Memory B cell (primary cell): ENCODE results near the gene ZNF630.
"Not testable (repeated sequence)": the region's sequence is repeated elsewhere in the genome, so short reads cannot be mapped to it uniquely, and the experiment has no call there.

ENCODE experiments used
- ATAC-seq: fragments of 150-1000 bp; cut with Tn5 transposase; 2 replicates; pipeline ENCODE4 v1.10.0; 2021; ENCODE audit warnings: low read depth, mild to moderate bottlenecking, moderate library complexity
- DNase-seq, 2 donors: peaks; one replicate each; pipeline ENCODE4 v3.0.0; 2022; ENCODE audit warnings: low spot score in 2 of 2
- H3K27ac Mint-ChIP-seq: one replicate; pipeline ENCODE4 v1.8.0; 2022; ENCODE audit warnings: mild to moderate bottlenecking, moderate library complexity, mixed read lengths
- H3K27me3 Mint-ChIP-seq: one replicate; pipeline ENCODE4 v1.8.0; 2022; ENCODE audit warnings: mixed read lengths
- H3K36me3 Mint-ChIP-seq: one replicate; pipeline ENCODE4 v1.8.0; 2022; ENCODE audit warnings: mild to moderate bottlenecking, mixed read lengths
- H3K4me1 Mint-ChIP-seq: one replicate; pipeline ENCODE4 v1.8.0; 2022; ENCODE audit warnings: mixed read lengths
- H3K4me3 Mint-ChIP-seq: one replicate; pipeline ENCODE4 v1.8.0; 2022; ENCODE audit warnings: mild to moderate bottlenecking, moderate library complexity, mixed read lengths
- H3K9me3 Mint-ChIP-seq: one replicate; pipeline ENCODE4 v1.8.0; 2022; ENCODE audit warnings: mixed read lengths

ZNF630 gene

GRCh38 chrX:48071064-48071985, at the start of gene ZNF630:
Gene ZNF630, minus strand, starts transcription at chrX:48071640. Its CDS starts 4,754 bp downstream, at chrX:48066886.
- Mint-ChIP-seq H3K4me1 (peaks cover 14% of the 10 kb centered on the region), H3K27me3 (no peaks in the 10 kb centered on the region), H3K27ac (peak within 1 kb of the TSS; percentile 91), H3K36me3 (peaks cover 2% of the 10 kb centered on the region), H3K4me3 (peak within 1 kb of the TSS; percentile 96), H3K9me3 (peaks cover 2% of the 10 kb centered on the region)
- DNase-seq (peak; percentile 39 to 42), ATAC-seq (peak; percentile 91)

GRCh38 chrX:48107717-48108116, 36.3 kb upstream of the ZNF630 start:
- Mint-ChIP-seq H3K27ac (no peak overlapping the region), H3K9me3 (no peaks in the 10 kb centered on the region), H3K4me3 (no peak overlapping the region), H3K4me1 (peaks cover 2% of the 10 kb centered on the region), H3K27me3 (no peaks in the 10 kb centered on the region), H3K36me3 (no peaks in the 10 kb centered on the region)
- ATAC-seq: no peak
- DNase-seq: no peak

GRCh38 chrX:48102874-48103374, 31.5 kb upstream of the ZNF630 start:
- H3K36me3 Mint-ChIP-seq: no peaks in the 10 kb centered on the region
- no peak overlapping the region for H3K27ac Mint-ChIP-seq
- H3K27me3 Mint-ChIP-seq: no peaks in the 10 kb centered on the region
- peaks cover 2% of the 10 kb centered on the region for H3K9me3 Mint-ChIP-seq
- DNase-seq (no peak), ATAC-seq (no peak)
- peaks cover 2% of the 10 kb centered on the region for H3K4me1 Mint-ChIP-seq
- no peak overlapping the region for H3K4me3 Mint-ChIP-seq

GRCh38 chrX:48101443-48101842, 30.0 kb upstream of the ZNF630 start:
- no peak for DNase-seq
- peaks cover 2% of the 10 kb centered on the region for H3K9me3 Mint-ChIP-seq
- H3K27me3 Mint-ChIP-seq: no peaks in the 10 kb centered on the region
- H3K27ac Mint-ChIP-seq: no peak overlapping the region
- ATAC-seq: no peak
- H3K4me1 Mint-ChIP-seq: peaks cover 2% of the 10 kb centered on the region
- no peak overlapping the region for H3K4me3 Mint-ChIP-seq
- no peaks in the 10 kb centered on the region for H3K36me3 Mint-ChIP-seq

- H3K4me1 Mint-ChIP-seq, H3K9me3 Mint-ChIP-seq, H3K36me3 Mint-ChIP-seq, H3K27ac Mint-ChIP-seq, H3K27me3 Mint-ChIP-seq, H3K4me3 Mint-ChIP-seq, DNase-seq, ATAC-seq: not testable (repeated sequence)
Observed at GRCh38 chrX:48092558-48092957, 21.1 kb upstream of the ZNF630 start.

- Mint-ChIP-seq H3K4me1 (no peaks in the 10 kb centered on the region), H3K4me3 (no peak overlapping the region), H3K9me3 (no peaks in the 10 kb centered on the region), H3K36me3 (no peaks in the 10 kb centered on the region), H3K27me3 (peaks cover 2% of the 10 kb centered on the region), H3K27ac (no peak overlapping the region)
- DNase-seq (no peak), ATAC-seq (no peak)
Observed at GRCh38 chrX:48090123-48090522, 18.7 kb upstream of the ZNF630 start.

GRCh38 chrX:48086082-48086481, 14.6 kb upstream of the ZNF630 start:
- Mint-ChIP-seq H3K4me1 (peaks cover 2% of the 10 kb centered on the region), H3K9me3 (no peaks in the 10 kb centered on the region), H3K36me3 (no peaks in the 10 kb centered on the region), H3K27me3 (peaks cover 1% of the 10 kb centered on the region), H3K4me3 (no peak overlapping the region), H3K27ac (no peak overlapping the region)
- DNase-seq (no peak), ATAC-seq (no peak)

- ATAC-seq (no peak), DNase-seq (no peak)
- Mint-ChIP-seq H3K27ac (no peak overlapping the region), H3K36me3 (no peaks in the 10 kb centered on the region), H3K9me3 (no peaks in the 10 kb centered on the region), H3K4me1 (peaks cover 2% of the 10 kb centered on the region), H3K27me3 (no peaks in the 10 kb centered on the region), H3K4me3 (no peak overlapping the region)
Observed at GRCh38 chrX:48083706-48084105, 12.3 kb upstream of the ZNF630 start.

- peak; percentile 13 to 18 for DNase-seq
Observed at GRCh38 chrX:48083212-48083611, 11.8 kb upstream of the ZNF630 start.

GRCh38 chrX:48076343-48076742, 4.9 kb upstream of the ZNF630 start:
- H3K9me3 Mint-ChIP-seq: no peaks in the 10 kb centered on the region
- H3K4me3 Mint-ChIP-seq: no peak overlapping the region
- H3K36me3 Mint-ChIP-seq: no peaks in the 10 kb centered on the region
- H3K27me3 Mint-ChIP-seq: no peaks in the 10 kb centered on the region
- no peak for DNase-seq
- H3K27ac Mint-ChIP-seq: peak overlapping the region; percentile 45
- peaks cover 9% of the 10 kb centered on the region for H3K4me1 Mint-ChIP-seq
- ATAC-seq: no peak

More at GRCh38 chrX:48083212-48083611, 11.8 kb upstream of the ZNF630 start:
- H3K4me1 Mint-ChIP-seq: peaks cover 2% of the 10 kb centered on the region
- H3K27ac Mint-ChIP-seq: no peak overlapping the region
- H3K9me3 Mint-ChIP-seq: no peaks in the 10 kb centered on the region
- H3K36me3 Mint-ChIP-seq: no peaks in the 10 kb centered on the region
- no peaks in the 10 kb centered on the region for H3K27me3 Mint-ChIP-seq
- H3K4me3 Mint-ChIP-seq: no peak overlapping the region
- peak; percentile 82 for ATAC-seq

- Mint-ChIP-seq H3K4me1 (peaks cover 18% of the 10 kb centered on the region), H3K9me3 (peaks cover 2% of the 10 kb centered on the region), H3K27ac (peak overlapping the region; percentile 91), H3K27me3 (no peaks in the 10 kb centered on the region), H3K36me3 (peaks cover 2% of the 10 kb centered on the region), H3K4me3 (peak overlapping the region; percentile 96)
- DNase-seq: no peak
- no peak for ATAC-seq
Observed at GRCh38 chrX:48071986-48072605, 656 bp upstream of the ZNF630 start.

GRCh38 chrX:48068096-48068887, 3.1 kb downstream of the ZNF630 start:
- DNase-seq: no peak
- peaks cover 2% of the 10 kb centered on the region for H3K9me3 Mint-ChIP-seq
- no peak overlapping the region for H3K27ac Mint-ChIP-seq
- H3K36me3 Mint-ChIP-seq: peaks cover 3% of the 10 kb centered on the region
- no peak overlapping the region for H3K4me3 Mint-ChIP-seq
- H3K4me1 Mint-ChIP-seq: peaks cover 13% of the 10 kb centered on the region
- H3K27me3 Mint-ChIP-seq: no peaks in the 10 kb centered on the region
- no peak for ATAC-seq

- Mint-ChIP-seq H3K27ac (no peak overlapping the region), H3K9me3 (peaks cover 5% of the 10 kb centered on the region), H3K4me3 (no peak overlapping the region), H3K36me3 (peaks cover 28% of the 10 kb centered on the region), H3K4me1 (peaks cover 2% of the 10 kb centered on the region), H3K27me3 (no peaks in the 10 kb centered on the region)
- DNase-seq: no peak
- ATAC-seq: no peak
Observed at GRCh38 chrX:48064261-48064660, 7.2 kb downstream of the ZNF630 start.

GRCh38 chrX:48059296-48059639, 12.2 kb downstream of the ZNF630 start:
- Mint-ChIP-seq H3K27ac (no peak overlapping the region), H3K4me1 (no peaks in the 10 kb centered on the region), H3K4me3 (no peak overlapping the region), H3K36me3 (peaks cover 42% of the 10 kb centered on the region), H3K27me3 (no peaks in the 10 kb centered on the region), H3K9me3 (peaks cover 3% of the 10 kb centered on the region)
- ATAC-seq (no peak), DNase-seq (no peak)
